Measurements from ENCODE around the gene TNS4. TPM values are rescaled to one million over a fixed set of nuclear protein-coding genes. Genes with fewer than 3 reads are reported as not detected.
"Not testable (repeated sequence)": the region's sequence is repeated elsewhere in the genome, so short reads cannot be mapped to it uniquely, and the experiment has no call there.

TNS4 gene
- total RNA-seq, 1 experiment from 2014 or later, result 127 TPM

- Histone ChIP-seq H3K9me3 (ENCODE audit: low read length) (no peaks in the 10 kb centered on the region), H3K79me2 (ENCODE audit: low read length) (no peaks in the 10 kb centered on the region), H3K27me3 (ENCODE audit: low read length) (no peaks in the 10 kb centered on the region), H3K4me2 (ENCODE audit: low read length) (no peak overlapping the region), H3K9ac (ENCODE audit: low read length) (no peak overlapping the region), H2AFZ (ENCODE audit: low read length) (no peak overlapping the region), H3K36me3 (ENCODE audit: low read depth, low read length) (no peaks in the 10 kb centered on the region), H3K4me1 (ENCODE audit: insufficient read depth, low read length) (peaks cover 30% of the 10 kb centered on the region), H4K20me1 (ENCODE audit: low read length) (no peaks in the 10 kb centered on the region), H3K9me2 (replicated peaks; ENCODE audit: low read length) (no peaks in the 10 kb centered on the region), H3F3A (ENCODE audit: low read length, unreplicated experiment) (no peaks in the 10 kb centered on the region), H3K27ac (ENCODE audit: low read length) (no peak overlapping the region), H3K4me3 (ENCODE audit: low read length) (no peak overlapping the region)
- no peak for DNase-seq
- no peak for TF ChIP-seq EZH2 (IDR thresholded peaks at IDR 0.05; ENCODE audit: low read length, unreplicated experiment)
- no peak for TF ChIP-seq EZH2phosphoT487 (IDR thresholded peaks at IDR 0.05; ENCODE audit: borderline replicate concordance, low read length)
- no peak for TF ChIP-seq CTCF (conservative IDR thresholded peaks at IDR 0.05; ENCODE audit: low read depth, low read length)
- no peak for ATAC-seq
- BruUV-seq (replicated peaks), result no TSS peak
- POLR2A ChIA-PET (ENCODE audit: unreplicated experiment), result no interaction called here
- intact Hi-C loops (cut with micrococcal nuclease), result no loop called here
- CTCF ChIA-PET, result no interaction called here
Observed at GRCh38 chr17:40547079-40547784, 45.8 kb upstream of the TNS4 start.

DNA sequence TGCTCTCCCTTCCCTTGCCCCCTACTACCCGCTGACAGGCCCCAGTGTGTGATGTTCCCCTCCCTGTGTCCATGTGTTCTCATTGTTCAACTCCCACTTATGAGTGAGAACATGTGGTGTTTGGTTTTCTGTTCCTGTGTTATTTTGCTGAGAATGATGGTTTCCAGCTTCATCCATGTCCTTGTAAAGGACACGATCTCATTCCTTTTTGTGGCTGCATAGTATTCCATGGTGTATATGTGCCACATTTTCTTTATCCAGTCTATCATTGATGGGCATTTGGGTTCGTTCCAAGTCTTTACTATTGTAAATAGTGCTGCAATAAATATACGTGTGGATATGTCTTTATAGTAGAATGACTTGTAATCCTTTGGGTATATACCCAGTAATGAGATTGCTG, 45.1 kb upstream of the TNS4 start:
- H3K27ac ChIP-seq (ENCODE audit: low read length); H3K9ac ChIP-seq (ENCODE audit: low read length); H3K27me3 ChIP-seq (ENCODE audit: low read length); ATAC-seq; POLR2A ChIA-PET (ENCODE audit: unreplicated experiment); DNase-seq; H2AFZ ChIP-seq (ENCODE audit: low read length); H3K4me3 ChIP-seq (ENCODE audit: low read length); H3K79me2 ChIP-seq (ENCODE audit: low read length); H3K9me2 ChIP-seq (replicated peaks; ENCODE audit: low read length); BruUV-seq (replicated peaks); H3F3A ChIP-seq (ENCODE audit: low read length, unreplicated experiment); H3K9me3 ChIP-seq (ENCODE audit: low read length); H3K36me3 ChIP-seq (ENCODE audit: low read depth, low read length); H3K4me2 ChIP-seq (ENCODE audit: low read length); CTCF ChIA-PET; intact Hi-C loops (cut with micrococcal nuclease); H4K20me1 ChIP-seq (ENCODE audit: low read length): not testable (repeated sequence)
- H3K4me1 ChIP-seq (ENCODE audit: insufficient read depth, low read length), result peaks cover 23% of the 10 kb centered on the region

- Histone ChIP-seq H3K9me2 (replicated peaks; ENCODE audit: low read length) (no peaks in the 10 kb centered on the region), H3K9ac (ENCODE audit: low read length) (no peak overlapping the region), H3K27me3 (ENCODE audit: low read length) (no peaks in the 10 kb centered on the region), H3K4me3 (ENCODE audit: low read length) (no peak overlapping the region), H3K9me3 (ENCODE audit: low read length) (no peaks in the 10 kb centered on the region), H3K4me1 (ENCODE audit: insufficient read depth, low read length) (peaks cover 14% of the 10 kb centered on the region), H3K4me2 (ENCODE audit: low read length) (no peak overlapping the region), H3F3A (ENCODE audit: low read length, unreplicated experiment) (no peaks in the 10 kb centered on the region), H4K20me1 (ENCODE audit: low read length) (no peaks in the 10 kb centered on the region), H3K27ac (ENCODE audit: low read length) (no peak overlapping the region), H2AFZ (ENCODE audit: low read length) (no peak overlapping the region), H3K36me3 (ENCODE audit: low read depth, low read length) (no peaks in the 10 kb centered on the region), H3K79me2 (ENCODE audit: low read length) (no peaks in the 10 kb centered on the region)
- intact Hi-C loops (cut with micrococcal nuclease), result no loop called here
- CTCF ChIA-PET, result no interaction called here
- DNase-seq (no peak), ATAC-seq (no peak)
- no TSS peak for BruUV-seq (replicated peaks)
- POLR2A ChIA-PET (ENCODE audit: unreplicated experiment), result no interaction called here
- TF ChIP-seq EZH2phosphoT487 (IDR thresholded peaks at IDR 0.05; ENCODE audit: borderline replicate concordance, low read length) (no peak), EZH2 (IDR thresholded peaks at IDR 0.05; ENCODE audit: low read length, unreplicated experiment) (no peak), CTCF (conservative IDR thresholded peaks at IDR 0.05; ENCODE audit: low read depth, low read length) (no peak)
Observed at GRCh38 chr17:40545660-40546059, 44.2 kb upstream of the TNS4 start.
